Cardiac muscle cell (in vitro differentiated cells and primary cell): ENCODE measurements around the gene SPCS2. TPM values are rescaled to one million over a fixed set of nuclear protein-coding genes. Genes with fewer than 3 reads are reported as not detected.

Experiments
- DNase-seq, 2 donors: peaks; one replicate each; pipeline versions ENCODE4 v3.0.0 to v3.0.0-alpha.2; 2010 to 2017; ENCODE audit warnings: low read depth in 1 of 2, low spot score in 1 of 2
- H3K27ac ChIP-seq: fragments of 200-600 bp; sonication (generic); 2 replicates; pipeline ENCODE4 v1.5.1; 2016
- H3K27me3 ChIP-seq: fragments of 200-600 bp; sonication (generic); 2 replicates; pipeline ENCODE4 v1.6.0; 2016; ENCODE audit warnings: control low read depth
- H3K36me3 ChIP-seq: fragments of 200-600 bp; sonication (generic); 2 replicates; pipeline ENCODE4 v1.5.1; 2016; ENCODE audit warnings: control low read depth
- H3K4me1 ChIP-seq: fragments of 200-600 bp; sonication (generic); 2 replicates; pipeline ENCODE4 v1.8.1; 2017; ENCODE audit warnings: low read depth, mild to moderate bottlenecking, mixed run types
- H3K4me3 ChIP-seq: fragments of 200-600 bp; sonication (generic); 2 replicates; pipeline ENCODE4 v1.5.1; 2016; ENCODE audit warnings: mild to moderate bottlenecking
- H3K9me3 ChIP-seq: fragments of 200-600 bp; sonication (generic); 2 replicates; pipeline ENCODE4 v1.5.1; 2017; ENCODE audit warnings: low read depth, mild to moderate bottlenecking, control low read depth
- polyA plus RNA-seq: library from polyadenylated mRNA; unstranded; fragments of >200 nt; fragmentation: Nextera tagmentation; extraction: Ambion mirVana; gene quantifications from 2 replicates; pipeline ENCODE4 v1.2.1, GENCODE V29; 2016
- total RNA-seq: library from RNA; depleted of rRNA; stranded (reverse); fragments of >200 nt; gene quantifications from 2 replicates; pipeline ENCODE4 v1.2.3, GENCODE V29; 2016
- TF ChIP-seq, protein P1 (sequence below): IDR thresholded peaks from 2 replicates; pipeline ENCODE4 v1.5.1; 2012; ENCODE audit warnings: low read depth, mild to moderate bottlenecking, low read length

The SPCS2 gene
- total and polyA plus RNA-seq, 2 experiments from 2014 or later: 48.5 to 430 TPM

DNA sequence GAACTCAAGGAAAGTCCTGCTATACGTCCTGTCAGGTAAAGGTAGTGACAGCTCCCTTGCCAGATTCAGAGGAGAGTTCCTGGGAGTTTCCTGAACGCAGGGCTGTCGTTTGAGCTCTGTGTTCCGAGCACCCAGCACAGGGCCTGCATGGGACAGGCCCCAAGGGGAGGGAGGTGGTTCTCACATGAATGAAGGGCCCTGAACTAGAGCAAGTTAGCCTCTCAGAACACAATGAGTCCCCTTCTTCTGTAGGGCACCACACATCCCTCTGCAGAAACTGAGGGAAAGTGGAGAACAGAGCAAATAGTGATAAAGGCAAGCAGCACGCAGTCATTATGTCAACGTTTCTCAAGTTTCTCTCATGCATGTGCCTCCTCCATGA lies 75.0 kb downstream of the SPCS2 start:
- Histone ChIP-seq H3K27ac (no peak overlapping the region), H3K27me3 (no peaks in the 10 kb centered on the region), H3K36me3 (no peaks in the 10 kb centered on the region), H3K4me1 (no peaks in the 10 kb centered on the region), H3K9me3 (no peaks in the 10 kb centered on the region), H3K4me3 (no peak overlapping the region)
- TF ChIP-seq, protein P1, sequence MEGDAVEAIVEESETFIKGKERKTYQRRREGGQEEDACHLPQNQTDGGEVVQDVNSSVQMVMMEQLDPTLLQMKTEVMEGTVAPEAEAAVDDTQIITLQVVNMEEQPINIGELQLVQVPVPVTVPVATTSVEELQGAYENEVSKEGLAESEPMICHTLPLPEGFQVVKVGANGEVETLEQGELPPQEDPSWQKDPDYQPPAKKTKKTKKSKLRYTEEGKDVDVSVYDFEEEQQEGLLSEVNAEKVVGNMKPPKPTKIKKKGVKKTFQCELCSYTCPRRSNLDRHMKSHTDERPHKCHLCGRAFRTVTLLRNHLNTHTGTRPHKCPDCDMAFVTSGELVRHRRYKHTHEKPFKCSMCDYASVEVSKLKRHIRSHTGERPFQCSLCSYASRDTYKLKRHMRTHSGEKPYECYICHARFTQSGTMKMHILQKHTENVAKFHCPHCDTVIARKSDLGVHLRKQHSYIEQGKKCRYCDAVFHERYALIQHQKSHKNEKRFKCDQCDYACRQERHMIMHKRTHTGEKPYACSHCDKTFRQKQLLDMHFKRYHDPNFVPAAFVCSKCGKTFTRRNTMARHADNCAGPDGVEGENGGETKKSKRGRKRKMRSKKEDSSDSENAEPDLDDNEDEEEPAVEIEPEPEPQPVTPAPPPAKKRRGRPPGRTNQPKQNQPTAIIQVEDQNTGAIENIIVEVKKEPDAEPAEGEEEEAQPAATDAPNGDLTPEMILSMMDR: no peak
- no peak for DNase-seq

DNA sequence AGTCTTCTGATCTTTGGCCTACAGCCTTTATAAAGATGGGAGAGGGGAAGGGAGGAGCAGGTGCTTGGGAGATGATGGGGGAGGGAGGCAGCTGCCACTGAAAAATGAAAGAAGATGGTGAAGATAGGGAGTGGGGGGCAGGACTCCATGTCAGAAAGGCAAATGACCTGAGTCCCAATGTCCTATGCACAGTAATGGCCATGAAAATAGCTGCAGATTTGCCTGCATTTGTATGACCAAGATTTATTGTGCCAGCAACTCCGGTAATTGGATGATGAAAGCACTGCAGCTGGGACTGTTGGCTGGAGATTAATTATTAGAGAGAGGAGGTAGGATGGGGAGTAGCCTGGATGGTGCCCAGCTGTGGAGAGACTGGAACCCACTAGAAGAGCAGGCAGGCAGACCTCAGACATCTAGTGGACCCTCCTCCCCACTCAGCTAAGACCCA lies 75.7 kb downstream of the SPCS2 start:
- TF ChIP-seq, protein P1: no peak
- no peaks in the 10 kb centered on the region for H3K36me3 ChIP-seq
- H3K4me1 ChIP-seq: no peaks in the 10 kb centered on the region
- H3K27ac ChIP-seq: no peak overlapping the region
- H3K9me3 ChIP-seq: no peaks in the 10 kb centered on the region
- DNase-seq: no peak
- no peaks in the 10 kb centered on the region for H3K27me3 ChIP-seq
- no peak overlapping the region for H3K4me3 ChIP-seq

DNA sequence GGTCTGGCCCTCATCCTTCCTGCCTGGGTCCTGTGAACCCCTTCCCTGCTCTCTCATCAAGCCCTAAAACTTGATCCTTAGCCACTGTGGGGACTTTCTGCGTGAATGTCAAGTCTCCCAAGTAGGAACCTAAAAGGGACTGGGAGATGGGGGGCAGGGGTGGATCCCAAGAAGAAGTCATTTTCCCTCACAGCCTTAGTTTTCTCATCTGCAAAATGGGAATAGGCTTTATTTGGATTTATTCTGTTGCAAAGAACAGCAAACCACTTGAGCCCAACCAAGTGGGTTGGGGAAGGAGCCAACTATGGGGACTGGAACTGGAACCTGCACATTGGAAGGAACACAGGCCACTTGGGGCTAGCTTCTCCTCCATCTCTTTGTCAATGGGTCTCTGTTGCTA lies 76.5 kb downstream of the SPCS2 start:
- H3K27ac ChIP-seq: no peak overlapping the region
- no peaks in the 10 kb centered on the region for H3K9me3 ChIP-seq
- H3K4me1 ChIP-seq: no peaks in the 10 kb centered on the region
- H3K27me3 ChIP-seq: no peaks in the 10 kb centered on the region
- H3K4me3 ChIP-seq: no peak overlapping the region
- DNase-seq: no peak
- TF ChIP-seq, protein P1: no peak
- no peaks in the 10 kb centered on the region for H3K36me3 ChIP-seq

DNA sequence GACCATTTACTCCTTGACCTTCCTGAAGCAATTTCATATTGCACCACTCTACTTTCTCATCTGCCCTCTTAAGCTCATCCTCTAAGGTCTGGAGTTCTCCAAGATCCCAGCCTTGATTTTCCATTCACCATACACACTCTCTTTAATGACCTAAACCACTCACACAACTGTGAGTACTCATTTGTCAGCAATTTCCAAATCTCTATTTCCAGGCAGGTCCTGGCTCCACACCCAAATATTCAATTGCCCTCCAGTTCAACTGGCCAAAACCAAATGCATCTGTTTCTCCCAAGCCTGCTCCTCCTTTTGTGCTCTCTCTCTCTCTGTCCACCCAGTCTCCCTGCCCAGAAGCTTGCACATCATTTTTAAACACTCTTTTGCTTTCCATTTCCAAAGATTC lies 79.3 kb downstream of the SPCS2 start:
- Histone ChIP-seq H3K36me3 (no peaks in the 10 kb centered on the region), H3K27me3 (no peaks in the 10 kb centered on the region), H3K4me3 (no peak overlapping the region), H3K9me3 (no peaks in the 10 kb centered on the region), H3K27ac (no peak overlapping the region), H3K4me1 (no peaks in the 10 kb centered on the region)
- TF ChIP-seq, protein P1: no peak
- no peak for DNase-seq

Other genes with a start within 250 kb of the SPCS2 start
- not detected in 2 replicates for gene CHRDL2, start 217.8 kb upstream of the SPCS2 start, total RNA-seq
- not detected in 2 replicates for gene CHRDL2, start 217.8 kb upstream of the SPCS2 start, polyA plus RNA-seq
- 10.0 and 15.3 TPM in 2 replicates for gene RNF169, start 200.4 kb upstream of the SPCS2 start, total RNA-seq
- 3.3 and 4.0 TPM in 2 replicates for gene RNF169, start 200.4 kb upstream of the SPCS2 start, polyA plus RNA-seq
- 15.2 and 35.9 TPM in 2 replicates for gene XRRA1, start 175 bp upstream of the SPCS2 start, total RNA-seq
- gene XRRA1, start 175 bp upstream of the SPCS2 start, polyA plus RNA-seq: 16.0 and 20.2 TPM in 2 replicates
- gene NEU3, start 39.7 kb downstream of the SPCS2 start, total RNA-seq: 9.7 and 14.3 TPM in 2 replicates
- gene NEU3, start 39.7 kb downstream of the SPCS2 start, polyA plus RNA-seq: 3.5 and 4.4 TPM in 2 replicates
- gene OR2AT4, start 147.6 kb downstream of the SPCS2 start, total RNA-seq: not detected in 2 replicates
- gene OR2AT4, start 147.6 kb downstream of the SPCS2 start, polyA plus RNA-seq: not detected in 2 replicates
- gene SLCO2B1, start 201.8 kb downstream of the SPCS2 start, total RNA-seq: not detected in 2 replicates
- 0.07 TPM in 1 of 2 replicates, not detected in the other for gene SLCO2B1, start 201.8 kb downstream of the SPCS2 start, polyA plus RNA-seq